ENCODE results near the gene GPR137. TPM values are rescaled to one million over a fixed set of nuclear protein-coding genes. Genes with fewer than 3 reads are reported as not detected.

The GPR137 gene
- total RNA-seq, 1 donor from 2014 or later, result 52.5 TPM

- peak overlapping the region; percentile 25 for H3K4me3 Mint-ChIP-seq (ENCODE audit: unreplicated experiment)
- peaks cover 8% of the 10 kb centered on the region for H3K27me3 Mint-ChIP-seq (ENCODE audit: unreplicated experiment)
- no peaks in the 10 kb centered on the region for H3K36me3 Mint-ChIP-seq (ENCODE audit: unreplicated experiment)
- DNase-seq, result no peak
- no peak overlapping the region for H3K27ac Mint-ChIP-seq (ENCODE audit: unreplicated experiment)
- peaks cover 12% of the 10 kb centered on the region for H3K4me1 Mint-ChIP-seq (ENCODE audit: low read depth, unreplicated experiment)
- H3K9me3 Mint-ChIP-seq (ENCODE audit: unreplicated experiment), result peaks cover 9% of the 10 kb centered on the region
- TF ChIP-seq, protein P1, sequence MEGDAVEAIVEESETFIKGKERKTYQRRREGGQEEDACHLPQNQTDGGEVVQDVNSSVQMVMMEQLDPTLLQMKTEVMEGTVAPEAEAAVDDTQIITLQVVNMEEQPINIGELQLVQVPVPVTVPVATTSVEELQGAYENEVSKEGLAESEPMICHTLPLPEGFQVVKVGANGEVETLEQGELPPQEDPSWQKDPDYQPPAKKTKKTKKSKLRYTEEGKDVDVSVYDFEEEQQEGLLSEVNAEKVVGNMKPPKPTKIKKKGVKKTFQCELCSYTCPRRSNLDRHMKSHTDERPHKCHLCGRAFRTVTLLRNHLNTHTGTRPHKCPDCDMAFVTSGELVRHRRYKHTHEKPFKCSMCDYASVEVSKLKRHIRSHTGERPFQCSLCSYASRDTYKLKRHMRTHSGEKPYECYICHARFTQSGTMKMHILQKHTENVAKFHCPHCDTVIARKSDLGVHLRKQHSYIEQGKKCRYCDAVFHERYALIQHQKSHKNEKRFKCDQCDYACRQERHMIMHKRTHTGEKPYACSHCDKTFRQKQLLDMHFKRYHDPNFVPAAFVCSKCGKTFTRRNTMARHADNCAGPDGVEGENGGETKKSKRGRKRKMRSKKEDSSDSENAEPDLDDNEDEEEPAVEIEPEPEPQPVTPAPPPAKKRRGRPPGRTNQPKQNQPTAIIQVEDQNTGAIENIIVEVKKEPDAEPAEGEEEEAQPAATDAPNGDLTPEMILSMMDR (IDR thresholded peaks at IDR 0.05; ENCODE audit: partially characterized antibody, unreplicated experiment), result no peak
Measured at GRCh38 chr11:64249563-64250414, 35.9 kb upstream of the GPR137 start.

DNA sequence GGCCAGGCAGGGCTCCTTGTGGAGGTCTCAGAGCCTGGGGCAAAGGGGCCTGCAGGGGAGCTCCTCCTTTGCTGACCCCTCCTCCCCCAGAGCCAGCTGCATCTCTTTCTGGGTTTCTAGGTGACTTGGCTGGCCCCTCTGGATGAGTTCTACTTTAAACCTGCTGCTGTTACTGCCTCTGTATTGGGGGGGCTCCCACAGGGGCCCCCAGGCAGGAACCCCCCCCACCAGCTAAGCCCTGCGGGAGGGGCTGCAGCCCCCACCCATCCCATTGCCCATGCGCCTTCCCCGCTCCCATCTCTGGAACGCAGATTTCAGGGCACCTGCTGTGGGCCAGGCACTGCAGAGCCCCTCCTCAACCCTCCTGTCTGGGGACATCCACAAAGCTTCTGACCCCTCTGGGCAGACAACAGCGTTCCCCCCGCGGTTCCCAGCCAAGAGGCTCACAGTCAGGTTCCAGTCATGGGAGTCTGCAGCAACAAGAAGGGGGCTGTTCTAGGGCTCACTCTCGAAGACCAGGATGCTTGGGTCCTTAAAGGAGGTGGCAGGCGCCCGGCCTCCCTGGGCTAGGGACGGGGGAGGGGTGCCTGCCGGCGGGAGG is 35.1 kb upstream of the GPR137 start:
- Mint-ChIP-seq H3K4me3 (ENCODE audit: unreplicated experiment) (peak overlapping the region; percentile 68), H3K36me3 (ENCODE audit: unreplicated experiment) (no peaks in the 10 kb centered on the region), H3K27me3 (ENCODE audit: unreplicated experiment) (peaks cover 11% of the 10 kb centered on the region), H3K4me1 (ENCODE audit: low read depth, unreplicated experiment) (peaks cover 12% of the 10 kb centered on the region), H3K9me3 (ENCODE audit: unreplicated experiment) (peaks cover 9% of the 10 kb centered on the region), H3K27ac (ENCODE audit: unreplicated experiment) (no peak overlapping the region)
- no peak for DNase-seq
- TF ChIP-seq, protein P1 (IDR thresholded peaks at IDR 0.05; ENCODE audit: partially characterized antibody, unreplicated experiment), result no peak

- Mint-ChIP-seq H3K4me1 (ENCODE audit: low read depth, unreplicated experiment) (peaks cover 12% of the 10 kb centered on the region), H3K4me3 (ENCODE audit: unreplicated experiment) (peak within 1 kb of the TSS; percentile 92), H3K27me3 (ENCODE audit: unreplicated experiment) (peaks cover 11% of the 10 kb centered on the region), H3K27ac (ENCODE audit: unreplicated experiment) (peak within 1 kb of the TSS; percentile 66), H3K36me3 (ENCODE audit: unreplicated experiment) (no peaks in the 10 kb centered on the region), H3K9me3 (ENCODE audit: unreplicated experiment) (peaks cover 9% of the 10 kb centered on the region)
- DNase-seq, result peak; percentile 79
- TF ChIP-seq, protein P1 (IDR thresholded peaks at IDR 0.05; ENCODE audit: partially characterized antibody, unreplicated experiment), result peak; percentile 89
Measured at GRCh38 chr11:64251016-64251752, 34.5 kb upstream of the GPR137 start, which contains the start of gene PLCB3. Gene PLCB3, plus strand, starts transcription at chr11:64251530. Its CDS starts 120 bp downstream, at chr11:64251650.

GRCh38 chr11:64251753-64252002 is 34.0 kb upstream of the GPR137 start:
- Mint-ChIP-seq H3K27ac (ENCODE audit: unreplicated experiment) (no peak overlapping the region), H3K4me3 (ENCODE audit: unreplicated experiment) (peak overlapping the region; percentile 92), H3K9me3 (ENCODE audit: unreplicated experiment) (peaks cover 9% of the 10 kb centered on the region), H3K27me3 (ENCODE audit: unreplicated experiment) (peaks cover 11% of the 10 kb centered on the region), H3K4me1 (ENCODE audit: low read depth, unreplicated experiment) (peaks cover 12% of the 10 kb centered on the region), H3K36me3 (ENCODE audit: unreplicated experiment) (no peaks in the 10 kb centered on the region)
- no peak for DNase-seq
- TF ChIP-seq, protein P1 (IDR thresholded peaks at IDR 0.05; ENCODE audit: partially characterized antibody, unreplicated experiment), result no peak

Measured in glutamatergic neuron (in vitro differentiated cells).